CD4-positive, alpha-beta T cell treated with Interleukin-15 for 4 hours (primary cell): ENCODE data around the gene AEN.

Experiments used
- DNase-seq: peaks from one replicate; pipeline ENCODE4 v3.0.0-alpha.2; 2020; ENCODE audit warnings: low spot score

AEN gene

GRCh38 chr15:88664151-88664778 is 43.1 kb downstream of the AEN start:
- DNase-seq: peak; percentile 68

DNA sequence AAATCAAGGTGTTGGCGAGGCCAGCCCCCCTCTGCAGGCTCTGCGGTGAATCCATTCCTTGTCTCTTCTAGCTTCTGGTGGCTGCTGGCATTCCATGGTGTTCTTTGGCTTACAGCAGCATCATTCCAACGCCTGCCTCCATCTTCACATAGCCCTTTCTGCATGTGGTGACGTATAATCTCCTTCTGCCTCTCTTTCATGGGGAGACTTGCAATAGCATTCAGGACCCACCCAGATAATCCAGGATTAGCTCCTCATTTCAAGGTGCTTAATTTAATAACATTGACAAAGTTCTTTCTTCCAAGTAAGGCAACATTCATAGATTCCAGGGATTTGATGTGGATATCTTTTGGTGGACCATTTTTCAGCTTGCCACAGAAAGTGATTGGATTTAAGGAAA is 53.5 kb downstream of the AEN start:
- DNase-seq: no peak

GRCh38 chr15:88678755-88679154 is 57.6 kb downstream of the AEN start:
- DNase-seq: no peak

DNA sequence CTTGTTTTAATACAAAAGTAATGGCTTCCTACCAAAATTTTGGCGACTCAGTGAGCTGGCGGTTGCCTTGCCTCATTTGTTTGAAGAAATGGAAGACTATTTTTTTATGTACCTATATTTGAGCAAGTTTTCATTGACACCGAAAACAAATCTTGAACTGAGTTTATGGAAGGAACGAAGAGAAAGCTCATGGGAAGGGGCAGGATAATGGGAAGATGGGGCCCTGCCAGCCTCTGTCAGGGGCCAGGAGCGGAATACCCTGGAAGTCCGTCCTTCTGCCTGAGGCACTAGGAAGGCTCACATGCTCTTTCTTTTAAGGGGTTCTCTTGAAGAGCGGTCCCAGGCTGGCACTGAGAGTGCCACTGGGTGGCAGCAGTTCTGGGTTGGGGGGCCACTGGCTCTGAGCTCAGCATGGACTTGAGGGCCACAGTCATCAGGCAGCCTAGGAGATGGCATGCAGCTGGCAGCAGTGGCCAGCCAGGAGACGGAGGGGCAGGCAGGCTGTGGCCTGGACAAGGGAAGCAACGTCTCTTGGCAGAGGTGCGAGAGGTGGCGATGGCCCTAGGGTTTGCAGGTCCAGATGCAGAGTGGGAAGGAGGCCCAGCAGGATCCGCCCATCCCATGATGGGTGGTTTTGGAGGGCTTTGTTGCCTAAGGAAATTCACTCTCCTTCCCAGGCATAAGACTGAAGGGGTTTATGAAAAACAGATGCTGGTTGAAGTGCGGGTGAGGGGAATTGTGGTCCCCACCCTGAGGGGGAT is 59.3 kb downstream of the AEN start:
- no peak for DNase-seq

DNA sequence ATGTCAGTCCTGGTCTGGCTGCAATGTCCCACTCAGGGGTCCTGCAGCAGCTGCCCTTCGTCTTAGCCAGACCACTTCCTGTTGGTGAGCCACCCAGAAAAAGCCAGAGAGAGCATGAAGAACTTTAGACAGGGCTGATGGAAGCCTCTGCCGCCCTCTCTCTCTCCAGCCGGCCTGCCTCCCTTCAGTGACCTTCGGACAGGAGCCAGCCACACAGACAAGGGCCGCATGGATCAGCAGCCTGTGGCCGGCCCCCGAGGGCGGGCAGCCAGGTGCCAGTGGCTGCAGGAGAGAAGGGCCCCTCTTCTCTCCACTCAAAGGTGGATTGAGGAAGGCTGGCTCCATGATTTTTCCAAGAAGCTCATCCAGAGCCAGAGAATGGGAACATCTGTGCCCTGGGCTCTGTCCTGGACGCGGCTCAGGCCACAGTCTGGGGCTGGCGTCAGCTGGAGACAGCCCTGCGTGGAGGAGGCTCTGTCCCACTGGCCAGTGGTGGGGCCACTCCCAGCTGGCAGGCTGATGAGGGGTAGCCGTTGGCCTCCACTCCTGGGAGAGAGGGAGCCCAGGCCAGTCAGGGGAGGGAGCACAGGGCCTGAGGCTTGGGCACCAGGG is 60.6 kb downstream of the AEN start:
- DNase-seq: no peak
